Lower lobe of right lung (tissue), 2 donors: Measurements from ENCODE around the gene KCTD1. TPM values are rescaled to one million over a fixed set of nuclear protein-coding genes. Genes with fewer than 3 reads are reported as not detected.

Experiments
- ATAC-seq, 2 donors: fragments of 200-7000 bp; cut with Tn5 transposase; one replicate each; pipeline ENCODE4 v1.9.1; 2020 to 2022; ENCODE audit warnings: mild to moderate bottlenecking in 2 of 2, moderate library complexity in 2 of 2
- DNase-seq: peaks from one replicate; pipeline ENCODE4 v3.0.0-alpha.2; 2020
- H3K27ac ChIP-seq: fragments of 200-600 bp; one replicate; pipeline ENCODE4 v1.8.0; 2022
- H3K27me3 ChIP-seq: fragments of 200-600 bp; one replicate; pipeline ENCODE4 v1.8.0; 2022; ENCODE audit warnings: low read depth
- H3K36me3 ChIP-seq: fragments of 200-600 bp; one replicate; pipeline ENCODE4 v1.8.0; 2022; ENCODE audit warnings: mild to moderate bottlenecking
- H3K4me1 ChIP-seq: fragments of 200-600 bp; one replicate; pipeline ENCODE4 v1.8.0; 2022
- H3K4me3 ChIP-seq: fragments of 200-600 bp; one replicate; pipeline ENCODE4 v1.8.0; 2022; ENCODE audit warnings: mild to moderate bottlenecking
- H3K9me3 ChIP-seq: fragments of 200-600 bp; one replicate; pipeline ENCODE4 v1.8.0; 2022
- intact Hi-C: fragments of 100-400 bp; cut with DNase I; formaldehyde crosslinking; loops from one replicate; pipeline ENCODE4 v1.11.0; 2022
- total RNA-seq: library from RNA; stranded (reverse); fragmentation: NEBNext Ultra II Directional; extraction: Animal tissue kit (Norgen Biotek cat#: 25700); gene quantifications from one replicate; pipeline ENCODE4 v1.2.1, GENCODE V29; 2021
- TF ChIP-seq, protein P1 (sequence below): fragments of 200-600 bp; IDR thresholded peaks from one replicate; pipeline ENCODE4 v1.8.0; 2022; ENCODE audit warnings: antibody characterized with exemption, mild to moderate bottlenecking
- donor health status: DM: no; HTN: yes; CAD: no; lungs with severe emphysema.

Gene KCTD1
- total RNA-seq, 1 donor from 2014 or later, result 9.0 TPM

DNA sequence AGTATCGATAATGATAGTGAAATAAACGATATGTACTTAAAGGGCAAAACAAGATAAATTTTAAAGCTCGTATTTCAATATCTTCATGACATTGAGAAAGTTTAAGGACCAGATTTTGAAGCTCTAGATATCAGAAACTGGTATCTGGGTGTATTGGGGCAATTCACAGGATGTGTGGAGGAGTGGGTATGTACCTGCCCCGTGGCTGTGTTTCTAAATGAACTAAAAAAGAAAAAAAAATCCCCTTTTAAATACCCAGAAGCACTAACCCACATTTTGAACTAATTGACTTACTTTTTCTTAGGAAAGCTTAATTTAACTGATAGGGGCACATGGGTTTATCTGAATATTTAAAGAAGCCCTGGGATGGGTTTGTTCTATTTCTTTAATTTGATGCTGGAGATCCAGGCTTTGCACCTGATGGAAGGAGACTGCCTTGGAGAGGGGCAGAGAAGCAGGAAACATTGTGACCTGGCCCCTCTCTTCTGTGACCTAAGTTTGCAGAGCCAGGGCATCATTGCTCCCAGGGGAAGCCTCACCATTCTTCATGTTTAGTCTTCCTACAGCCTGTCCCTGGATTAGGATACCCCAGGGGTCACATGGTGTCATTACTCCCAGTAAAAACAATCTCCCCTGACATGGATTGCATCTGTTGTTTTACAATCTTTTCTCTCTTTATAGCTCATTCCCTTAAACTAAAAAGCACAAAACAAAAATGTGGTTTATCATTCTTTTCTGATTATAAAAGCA, 7.6 kb upstream of the KCTD1 start:
- H3K27me3 ChIP-seq, result peaks cover 25% of the 10 kb centered on the region

DNA sequence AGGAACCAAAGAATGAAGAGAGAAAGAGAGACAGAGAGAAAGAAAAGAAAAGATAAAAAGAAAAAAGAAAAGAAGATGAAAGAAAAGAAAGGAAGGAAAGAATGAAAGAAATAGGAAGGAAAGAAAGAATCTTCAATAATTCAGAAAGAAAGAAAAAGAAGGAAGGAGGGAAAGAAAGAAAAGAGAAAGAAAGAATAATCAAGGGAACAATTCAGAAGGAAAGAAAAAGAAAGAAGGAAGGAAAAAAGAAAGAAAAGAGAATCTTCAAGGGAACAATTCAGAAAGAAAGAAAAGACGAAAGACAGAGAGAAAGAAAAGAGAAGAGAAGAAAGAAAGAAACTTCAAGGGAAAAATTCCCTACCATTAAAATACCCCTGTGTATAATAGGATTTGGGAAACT, 5.6 kb upstream of the KCTD1 start:
- DNase-seq (no peak), ATAC-seq (no peak)
- no peaks in the 10 kb centered on the region for H3K36me3 ChIP-seq
- H3K4me3 ChIP-seq, result no peak overlapping the region
- H3K27me3 ChIP-seq, result peaks cover 36% of the 10 kb centered on the region
- intact Hi-C loops, result no loop called here
- TF ChIP-seq, protein P1, sequence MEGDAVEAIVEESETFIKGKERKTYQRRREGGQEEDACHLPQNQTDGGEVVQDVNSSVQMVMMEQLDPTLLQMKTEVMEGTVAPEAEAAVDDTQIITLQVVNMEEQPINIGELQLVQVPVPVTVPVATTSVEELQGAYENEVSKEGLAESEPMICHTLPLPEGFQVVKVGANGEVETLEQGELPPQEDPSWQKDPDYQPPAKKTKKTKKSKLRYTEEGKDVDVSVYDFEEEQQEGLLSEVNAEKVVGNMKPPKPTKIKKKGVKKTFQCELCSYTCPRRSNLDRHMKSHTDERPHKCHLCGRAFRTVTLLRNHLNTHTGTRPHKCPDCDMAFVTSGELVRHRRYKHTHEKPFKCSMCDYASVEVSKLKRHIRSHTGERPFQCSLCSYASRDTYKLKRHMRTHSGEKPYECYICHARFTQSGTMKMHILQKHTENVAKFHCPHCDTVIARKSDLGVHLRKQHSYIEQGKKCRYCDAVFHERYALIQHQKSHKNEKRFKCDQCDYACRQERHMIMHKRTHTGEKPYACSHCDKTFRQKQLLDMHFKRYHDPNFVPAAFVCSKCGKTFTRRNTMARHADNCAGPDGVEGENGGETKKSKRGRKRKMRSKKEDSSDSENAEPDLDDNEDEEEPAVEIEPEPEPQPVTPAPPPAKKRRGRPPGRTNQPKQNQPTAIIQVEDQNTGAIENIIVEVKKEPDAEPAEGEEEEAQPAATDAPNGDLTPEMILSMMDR, result no peak
- no peaks in the 10 kb centered on the region for H3K9me3 ChIP-seq
- H3K4me1 ChIP-seq, result peaks cover 19% of the 10 kb centered on the region
- no peak overlapping the region for H3K27ac ChIP-seq

More for the DNA sequence above, 7.6 kb upstream of the KCTD1 start:
- peaks cover 3% of the 10 kb centered on the region for H3K4me1 ChIP-seq
- ATAC-seq (no peak), DNase-seq (no peak)
- TF ChIP-seq, protein P1, result no peak
- no peaks in the 10 kb centered on the region for H3K36me3 ChIP-seq
- no peak overlapping the region for H3K27ac ChIP-seq
- H3K4me3 ChIP-seq, result no peak overlapping the region
- intact Hi-C loops, result no loop called here
- H3K9me3 ChIP-seq, result no peaks in the 10 kb centered on the region

DNA sequence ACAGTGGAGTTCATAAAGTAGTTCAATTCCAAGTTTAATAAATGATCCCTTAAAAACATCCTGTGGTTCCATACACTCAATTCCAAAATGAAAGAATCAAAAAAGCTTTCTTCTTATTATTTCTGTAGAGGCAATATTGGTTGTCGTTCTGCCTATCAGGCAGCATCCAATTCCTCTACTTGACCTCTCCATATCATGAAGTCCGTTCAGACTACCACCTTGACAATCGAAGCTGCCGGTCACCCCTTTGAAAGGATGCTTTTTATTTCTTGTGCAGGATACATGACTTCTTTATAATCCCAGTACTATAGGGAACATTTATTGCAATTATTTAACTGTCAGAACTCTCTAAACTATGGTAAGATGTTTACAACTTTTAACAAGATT, 3.3 kb upstream of the KCTD1 start:
- Histone ChIP-seq H3K27ac (no peak overlapping the region), H3K4me3 (no peak overlapping the region), H3K27me3 (peaks cover 36% of the 10 kb centered on the region), H3K36me3 (no peaks in the 10 kb centered on the region), H3K4me1 (peaks cover 25% of the 10 kb centered on the region), H3K9me3 (no peaks in the 10 kb centered on the region)
- no peak for DNase-seq
- no peak for ATAC-seq
- TF ChIP-seq, protein P1, result no peak
- intact Hi-C loops, result no loop called here

DNA sequence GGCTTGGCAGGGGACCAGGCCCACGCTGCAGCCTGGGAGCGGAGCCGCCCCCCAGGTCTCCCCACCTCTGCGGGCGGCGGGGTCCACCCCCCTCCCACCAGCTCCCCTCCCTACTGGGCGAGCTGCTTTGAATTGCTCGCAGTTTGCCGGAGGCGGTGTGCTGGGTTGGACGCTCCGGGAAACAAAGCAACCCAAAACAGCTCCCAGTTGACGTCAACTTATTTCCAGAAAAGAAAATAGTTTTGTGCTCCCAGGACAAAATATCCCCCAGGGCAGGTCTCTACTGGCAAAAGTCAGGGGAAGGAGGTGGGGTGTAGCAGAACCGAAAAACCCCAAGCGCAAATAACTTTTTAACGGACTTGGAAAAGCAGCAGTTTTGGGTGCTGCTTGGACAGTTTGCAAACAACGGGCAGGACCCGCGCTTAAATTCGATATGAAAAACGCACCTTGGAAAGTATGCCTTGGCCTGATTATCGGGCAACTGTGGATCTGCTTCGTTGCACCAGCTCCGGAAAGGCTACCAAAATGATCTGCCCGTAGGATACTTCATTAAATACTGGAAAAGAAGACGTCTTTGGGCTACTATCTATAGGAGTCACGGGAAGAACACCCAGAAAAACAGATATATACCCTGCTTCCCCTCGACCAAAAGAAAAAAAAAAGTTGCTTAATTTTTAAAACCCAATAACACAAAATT, 2.8 kb upstream of the KCTD1 start:
- ATAC-seq (no peak), DNase-seq (no peak)
- Histone ChIP-seq H3K27ac (no peak overlapping the region), H3K27me3 (peaks cover 36% of the 10 kb centered on the region), H3K4me1 (peaks cover 30% of the 10 kb centered on the region), H3K36me3 (no peaks in the 10 kb centered on the region), H3K9me3 (no peaks in the 10 kb centered on the region), H3K4me3 (peak overlapping the region; percentile 24)
- intact Hi-C loops, result no loop called here
- TF ChIP-seq, protein P1, result no peak

DNA sequence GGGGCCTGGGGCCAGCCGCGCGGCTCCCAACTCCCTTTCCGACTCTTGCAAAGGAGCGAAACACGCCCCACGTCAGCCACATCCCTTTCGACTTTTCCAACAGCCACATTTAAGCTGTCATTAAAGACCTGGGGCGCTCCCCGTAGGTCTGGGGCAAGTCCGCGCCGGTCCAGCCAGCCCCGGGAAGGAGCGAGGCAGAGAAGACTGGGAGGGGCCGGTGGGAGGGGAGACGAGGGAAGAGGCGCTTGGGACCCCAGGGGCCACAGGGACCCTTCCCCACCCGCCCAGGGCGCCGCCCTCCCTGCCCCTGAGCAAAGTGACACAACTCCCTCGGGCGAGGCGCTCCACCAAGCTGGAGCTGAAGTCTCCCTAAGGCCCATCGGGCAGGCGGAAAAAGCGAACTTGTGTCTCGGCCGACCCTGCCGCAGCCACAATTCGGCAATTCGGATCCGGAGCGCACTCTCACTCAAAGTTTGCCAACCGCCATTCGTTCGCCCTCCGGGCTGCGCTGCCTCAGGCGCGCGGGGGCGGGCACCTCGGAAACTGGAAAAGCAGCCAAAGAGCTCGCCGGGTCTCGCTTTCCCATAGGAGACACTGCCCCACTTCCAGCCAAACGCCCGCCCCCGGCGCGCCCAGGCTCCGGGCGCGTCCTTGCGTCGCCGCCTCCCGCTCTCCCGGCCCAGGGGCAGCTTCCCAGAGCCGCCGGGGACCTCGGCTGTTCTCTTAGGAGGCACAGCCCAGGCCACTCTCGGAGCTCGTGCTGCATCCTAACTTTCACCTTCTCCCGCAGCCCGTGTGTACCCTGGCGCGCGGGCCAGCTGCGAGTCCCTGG, 1.1 kb upstream of the KCTD1 start:
- peak; percentile 70 for DNase-seq
- intact Hi-C loops, result no loop called here

More for the DNA sequence above, 1.1 kb upstream of the KCTD1 start:
- peak; percentile 65 to 71 for ATAC-seq
- peaks cover 43% of the 10 kb centered on the region for H3K4me1 ChIP-seq
- H3K4me3 ChIP-seq, result peak overlapping the region; percentile 77
- H3K36me3 ChIP-seq, result no peaks in the 10 kb centered on the region
- H3K27me3 ChIP-seq, result peaks cover 36% of the 10 kb centered on the region
- peak overlapping the region; percentile 39 for H3K27ac ChIP-seq
- TF ChIP-seq, protein P1, result no peak
- H3K9me3 ChIP-seq, result no peaks in the 10 kb centered on the region
